ENCODE results near the gene MRPS5. TPM values are rescaled to one million over a fixed set of nuclear protein-coding genes. Genes with fewer than 3 reads are reported as not detected.

MRPS5 gene
- total RNA-seq, 1 donor from 2014 or later: 57.4 TPM

GRCh38 chr2:95074663-95075439, 46.8 kb downstream of the MRPS5 start:
- H3K4me3 ChIP-seq (ENCODE audit: insufficient read depth, low read depth, low read length): no peak overlapping the region
- H3K9ac ChIP-seq (ENCODE audit: low read length): no peak overlapping the region
- no peak overlapping the region for H3K4me2 ChIP-seq (ENCODE audit: low read length)
- H3K27me3 ChIP-seq (ENCODE audit: insufficient read depth, low read length): peaks cover 22% of the 10 kb centered on the region
- H3K36me3 ChIP-seq (ENCODE audit: insufficient read depth, low read length): no peaks in the 10 kb centered on the region
- FAIRE-seq: no peak
- Mint-ChIP-seq H3K27ac (ENCODE audit: unreplicated experiment) (no peak overlapping the region), H3K36me3 (ENCODE audit: low read depth, unreplicated experiment) (no peaks in the 10 kb centered on the region), H3K27me3 (ENCODE audit: low read depth, unreplicated experiment) (peaks cover 50% of the 10 kb centered on the region), H3K4me3 (ENCODE audit: unreplicated experiment) (no peak overlapping the region), H3K9me3 (ENCODE audit: unreplicated experiment) (no peaks in the 10 kb centered on the region), H3K4me1 (ENCODE audit: low read depth, unreplicated experiment) (no peaks in the 10 kb centered on the region)
- H4K20me1 ChIP-seq (ENCODE audit: insufficient read depth, low read length): no peaks in the 10 kb centered on the region
- H3K27ac ChIP-seq (ENCODE audit: low read depth, low read length): no peak overlapping the region
- TF ChIP-seq EZH2 (IDR thresholded peaks at IDR 0.05; ENCODE audit: insufficient read depth, low read length): no peak
- TF ChIP-seq CTCF (IDR thresholded peaks at IDR 0.05; ENCODE audit: insufficient read depth, low read depth, low read length): no peak
- DNase-seq (ENCODE audit: low read depth): no peak
- H3K4me1 ChIP-seq (ENCODE audit: insufficient read depth, low read length): peaks cover 5% of the 10 kb centered on the region
- H3K9me3 ChIP-seq (ENCODE audit: insufficient read depth, low read depth, low read length): no peaks in the 10 kb centered on the region
- no peak overlapping the region for H2AFZ ChIP-seq (ENCODE audit: low read depth, low read length)
- no peaks in the 10 kb centered on the region for H3K79me2 ChIP-seq (ENCODE audit: insufficient read depth, low read length)

- H3K27ac ChIP-seq (ENCODE audit: low read depth, low read length): no peak overlapping the region
- no peaks in the 10 kb centered on the region for H3K79me2 ChIP-seq (ENCODE audit: insufficient read depth, low read length)
- H3K36me3 ChIP-seq (ENCODE audit: insufficient read depth, low read length): no peaks in the 10 kb centered on the region
- H3K4me3 ChIP-seq (ENCODE audit: insufficient read depth, low read depth, low read length): no peak overlapping the region
- no peak overlapping the region for H3K4me3 Mint-ChIP-seq (ENCODE audit: unreplicated experiment)
- H2AFZ ChIP-seq (ENCODE audit: low read depth, low read length): no peak overlapping the region
- H3K36me3 Mint-ChIP-seq (ENCODE audit: low read depth, unreplicated experiment): no peaks in the 10 kb centered on the region
- TF ChIP-seq EZH2 (IDR thresholded peaks at IDR 0.05; ENCODE audit: insufficient read depth, low read length) (no peak), CTCF (IDR thresholded peaks at IDR 0.05; ENCODE audit: insufficient read depth, low read depth, low read length) (no peak)
- H3K9me3 Mint-ChIP-seq (ENCODE audit: unreplicated experiment): no peaks in the 10 kb centered on the region
- no peaks in the 10 kb centered on the region for H3K9me3 ChIP-seq (ENCODE audit: insufficient read depth, low read depth, low read length)
- no peak overlapping the region for H3K4me2 ChIP-seq (ENCODE audit: low read length)
- H3K27me3 Mint-ChIP-seq (ENCODE audit: low read depth, unreplicated experiment): peaks cover 50% of the 10 kb centered on the region
- no peaks in the 10 kb centered on the region for H3K4me1 Mint-ChIP-seq (ENCODE audit: low read depth, unreplicated experiment)
- FAIRE-seq (no peak), DNase-seq (ENCODE audit: low read depth) (no peak)
- no peak overlapping the region for H3K27ac Mint-ChIP-seq (ENCODE audit: unreplicated experiment)
- H3K9ac ChIP-seq (ENCODE audit: low read length): no peak overlapping the region
- peaks cover 5% of the 10 kb centered on the region for H3K4me1 ChIP-seq (ENCODE audit: insufficient read depth, low read length)
- H4K20me1 ChIP-seq (ENCODE audit: insufficient read depth, low read length): no peaks in the 10 kb centered on the region
- peaks cover 18% of the 10 kb centered on the region for H3K27me3 ChIP-seq (ENCODE audit: insufficient read depth, low read length)
These were observed 47.5 kb downstream of the MRPS5 start for GRCh38 chr2:95073856-95074662.

Data from astrocyte (in vitro differentiated cells and primary cell).